NCI-H1105 treated with DMSO at 0.1 percent for 48 hours (cell line): ENCODE measurements around the gene NUTM2D.
"Not testable (repeated sequence)": the region's sequence is repeated elsewhere in the genome, so short reads cannot be mapped to it uniquely, and the experiment has no call there.

Source experiments
- DNase-seq: peaks from one replicate; lab custom pipeline; 2025; lab: John Stamatoyannopoulos, UW

Gene NUTM2D

GRCh38 chr10:87357444-87357843 lies at the start of gene NUTM2D:
Gene NUTM2D (plus strand): TSS chr10:87357744. CDS start chr10:87358266, 522 bp downstream.
- not testable (repeated sequence) for DNase-seq

GRCh38 chr10:87308702-87309101 lies 48.8 kb upstream of the NUTM2D start:
- DNase-seq, result not testable (repeated sequence)

GRCh38 chr10:87309657-87310056 lies 47.9 kb upstream of the NUTM2D start:
- not testable (repeated sequence) for DNase-seq

- not testable (repeated sequence) for DNase-seq
These were observed 46.0 kb upstream of the NUTM2D start for GRCh38 chr10:87311521-87311920.

- not testable (repeated sequence) for DNase-seq
These were observed 43.7 kb upstream of the NUTM2D start for GRCh38 chr10:87313649-87314359.

- DNase-seq, result not testable (repeated sequence)
These were observed 43.1 kb upstream of the NUTM2D start for GRCh38 chr10:87314360-87314973.

- not testable (repeated sequence) for DNase-seq
These were observed 36.0 kb upstream of the NUTM2D start for GRCh38 chr10:87321505-87321904.

GRCh38 chr10:87324559-87324958 lies 33.0 kb upstream of the NUTM2D start:
- DNase-seq, result not testable (repeated sequence)

GRCh38 chr10:87327958-87328357 lies 29.6 kb upstream of the NUTM2D start:
- DNase-seq, result not testable (repeated sequence)

GRCh38 chr10:87329131-87329530 lies 28.4 kb upstream of the NUTM2D start:
- not testable (repeated sequence) for DNase-seq

GRCh38 chr10:87332687-87333086 lies 24.9 kb upstream of the NUTM2D start:
- not testable (repeated sequence) for DNase-seq

- not testable (repeated sequence) for DNase-seq
These were observed 17.1 kb upstream of the NUTM2D start for GRCh38 chr10:87340411-87340810.

- DNase-seq, result not testable (repeated sequence)
These were observed 15.9 kb upstream of the NUTM2D start for GRCh38 chr10:87341546-87342142.

GRCh38 chr10:87342249-87342710 lies 15.3 kb upstream of the NUTM2D start:
- peak; percentile 56 for DNase-seq

GRCh38 chr10:87342711-87343258 lies 14.8 kb upstream of the NUTM2D start:
- peak; percentile 18 for DNase-seq

GRCh38 chr10:87345743-87346142 lies 11.8 kb upstream of the NUTM2D start:
- DNase-seq, result not testable (repeated sequence)

- DNase-seq, result not testable (repeated sequence)
These were observed 7.4 kb upstream of the NUTM2D start for GRCh38 chr10:87350161-87350560.

- not testable (repeated sequence) for DNase-seq
These were observed 4.7 kb upstream of the NUTM2D start for GRCh38 chr10:87352825-87353224.

- not testable (repeated sequence) for DNase-seq
These were observed 2.4 kb upstream of the NUTM2D start for GRCh38 chr10:87355110-87355509.

GRCh38 chr10:87358159-87358558 lies 615 bp downstream of the NUTM2D start:
- not testable (repeated sequence) for DNase-seq

GRCh38 chr10:87369514-87370112 lies 12.1 kb downstream of the NUTM2D start:
- DNase-seq, result not testable (repeated sequence)

GRCh38 chr10:87374091-87374490 lies 16.5 kb downstream of the NUTM2D start:
- DNase-seq, result not testable (repeated sequence)
